Mesothelial cell of epicardium (in vitro differentiated cells): Measurements from ENCODE around the gene ADGRF3. TPM values are rescaled to one million over a fixed set of nuclear protein-coding genes. Genes with fewer than 3 reads are reported as not detected.
"Not testable (repeated sequence)": the region's sequence is repeated elsewhere in the genome, so short reads cannot be mapped to it uniquely, and the experiment has no call there.

Source experiments
- DNase-seq, 2 experiments: peaks; one replicate each; pipeline ENCODE4 v3.0.0; 2021; ENCODE audit warnings: low spot score in 2 of 2; ENCODE audit not compliant: unreplicated experiment in 2 of 2
- H3K27ac Mint-ChIP-seq: 2 replicates; pipeline ENCODE4 v1.8.0; 2021; ENCODE audit warnings: mixed read lengths
- H3K27me3 Mint-ChIP-seq: 2 replicates; pipeline ENCODE4 v1.8.0; 2021; ENCODE audit warnings: low read depth, mixed read lengths
- H3K36me3 Mint-ChIP-seq: 2 replicates; pipeline ENCODE4 v1.8.0; 2021; ENCODE audit warnings: mixed read lengths
- H3K4me1 Mint-ChIP-seq: 2 replicates; pipeline ENCODE4 v1.8.0; 2021; ENCODE audit warnings: mixed read lengths
- H3K4me3 Mint-ChIP-seq: 2 replicates; pipeline ENCODE4 v1.8.0; 2021; ENCODE audit warnings: mild to moderate bottlenecking, moderate library complexity, mixed read lengths
- H3K9me3 Mint-ChIP-seq: 2 replicates; pipeline ENCODE4 v1.8.0; 2021; ENCODE audit warnings: mixed read lengths
- CTCF ChIP-seq: fragments of 200-600 bp; sonication (generic); IDR thresholded peaks from one replicate; pipeline ENCODE4 v1.5.0; 2021; ENCODE audit warnings: antibody characterized with exemption; ENCODE audit not compliant: unreplicated experiment
- total RNA-seq: library from RNA; stranded (reverse); gene quantifications from 3 replicates; pipeline ENCODE4 v1.2.1, GENCODE V29; 2021

The ADGRF3 gene
- total RNA-seq, 1 donor from 2014 or later, result 0.83 TPM

DNA sequence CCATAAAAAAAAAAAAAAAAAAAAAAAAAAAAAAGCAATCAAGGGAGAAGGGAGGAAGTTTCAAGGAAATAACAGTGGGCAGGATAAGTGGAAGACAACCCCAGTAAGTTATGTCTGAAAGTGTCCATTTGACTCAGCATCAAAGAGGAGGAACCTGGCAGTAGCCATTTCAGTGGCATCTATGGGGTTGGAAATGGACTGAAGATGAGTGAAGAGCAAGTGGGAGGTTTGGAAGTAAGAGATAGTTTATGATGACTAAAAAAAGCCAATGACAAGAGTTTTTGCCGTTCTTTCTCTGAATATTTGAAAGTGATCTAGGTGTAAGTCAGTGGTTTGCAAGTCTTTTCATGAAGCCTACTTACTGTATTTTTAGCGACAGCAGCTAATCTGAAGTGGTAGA lies 9.9 kb downstream of the ADGRF3 start:
- no peak overlapping the region for H3K27ac Mint-ChIP-seq
- peaks cover 1% of the 10 kb centered on the region for H3K27me3 Mint-ChIP-seq
- no peak overlapping the region for H3K4me3 Mint-ChIP-seq
- no peak for TF ChIP-seq CTCF
- no peaks in the 10 kb centered on the region for H3K36me3 Mint-ChIP-seq
- no peaks in the 10 kb centered on the region for H3K9me3 Mint-ChIP-seq
- no peak for DNase-seq
- peaks cover 13% of the 10 kb centered on the region for H3K4me1 Mint-ChIP-seq

GRCh38 chr2:26335231-26335630 lies 11.4 kb downstream of the ADGRF3 start:
- TF ChIP-seq CTCF, result no peak
- Mint-ChIP-seq H3K9me3 (no peaks in the 10 kb centered on the region), H3K27ac (no peak overlapping the region), H3K27me3 (peaks cover 1% of the 10 kb centered on the region), H3K36me3 (no peaks in the 10 kb centered on the region), H3K4me1 (peaks cover 11% of the 10 kb centered on the region), H3K4me3 (no peak overlapping the region)
- DNase-seq, result no peak

- Mint-ChIP-seq H3K27me3 (peaks cover 1% of the 10 kb centered on the region), H3K36me3 (no peaks in the 10 kb centered on the region), H3K4me3 (no peak overlapping the region), H3K4me1 (peaks cover 9% of the 10 kb centered on the region), H3K27ac (no peak overlapping the region), H3K9me3 (no peaks in the 10 kb centered on the region)
- no peak for DNase-seq
- TF ChIP-seq CTCF, result no peak
These were observed 13.3 kb downstream of the ADGRF3 start for GRCh38 chr2:26333293-26333692.

DNA sequence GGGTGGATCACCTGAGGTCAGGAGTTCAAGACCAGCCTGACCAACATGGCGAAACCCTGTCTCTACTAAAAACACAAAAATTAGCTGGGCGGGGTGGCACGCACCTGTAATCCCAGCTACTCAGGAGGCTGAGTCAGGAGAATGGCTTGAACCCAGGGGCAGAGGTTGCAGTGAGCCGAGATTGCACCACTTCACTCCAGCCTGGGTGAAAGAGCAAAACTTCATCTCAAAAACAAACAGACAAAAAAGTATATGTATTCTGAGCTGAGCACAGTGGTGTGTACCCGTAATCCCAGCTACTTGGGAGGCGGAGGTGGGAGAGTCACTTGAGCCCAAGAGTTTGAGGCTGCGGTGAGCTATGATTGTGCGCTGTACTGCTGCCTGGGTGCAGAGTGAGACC lies 15.3 kb downstream of the ADGRF3 start:
- H3K36me3 Mint-ChIP-seq, H3K4me1 Mint-ChIP-seq, DNase-seq, H3K9me3 Mint-ChIP-seq, H3K4me3 Mint-ChIP-seq, H3K27ac Mint-ChIP-seq, H3K27me3 Mint-ChIP-seq: not testable (repeated sequence)

- no peak for TF ChIP-seq CTCF
- H3K27me3 Mint-ChIP-seq, result peaks cover 1% of the 10 kb centered on the region
- H3K27ac Mint-ChIP-seq, result no peak overlapping the region
- DNase-seq, result no peak
- no peaks in the 10 kb centered on the region for H3K36me3 Mint-ChIP-seq
- no peak overlapping the region for H3K4me3 Mint-ChIP-seq
- no peaks in the 10 kb centered on the region for H3K9me3 Mint-ChIP-seq
- peaks cover 6% of the 10 kb centered on the region for H3K4me1 Mint-ChIP-seq
These were observed 16.0 kb downstream of the ADGRF3 start for GRCh38 chr2:26330604-26331003.

- Mint-ChIP-seq H3K36me3 (no peaks in the 10 kb centered on the region), H3K4me1 (peaks cover 6% of the 10 kb centered on the region), H3K27me3 (peaks cover 1% of the 10 kb centered on the region), H3K4me3 (no peak overlapping the region), H3K27ac (no peak overlapping the region), H3K9me3 (no peaks in the 10 kb centered on the region)
- TF ChIP-seq CTCF, result peak; percentile 80
- peak; percentile 55 to 86 for DNase-seq
These were observed 16.5 kb downstream of the ADGRF3 start for GRCh38 chr2:26330114-26330549.

DNA sequence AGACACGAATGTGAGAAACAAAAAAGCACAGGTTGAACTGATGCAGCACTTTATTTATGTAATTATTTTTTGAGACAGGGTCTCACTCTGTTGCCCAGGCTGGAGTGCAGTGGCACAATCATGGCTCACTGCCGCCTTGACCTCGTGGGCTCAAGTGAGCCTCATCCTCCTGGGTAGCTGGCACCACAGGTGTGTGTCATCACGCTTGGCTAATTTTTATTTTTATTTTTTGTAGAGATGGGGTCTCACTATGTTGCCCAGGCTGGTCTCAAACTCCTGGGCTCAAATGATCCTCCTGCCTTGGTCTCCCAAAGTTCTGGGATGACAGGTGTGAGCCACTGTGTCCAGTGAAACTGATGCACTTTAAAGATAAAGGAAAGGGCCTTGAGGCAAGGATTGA lies 17.5 kb downstream of the ADGRF3 start:
- not testable (repeated sequence) for H3K27me3 Mint-ChIP-seq, H3K36me3 Mint-ChIP-seq, H3K27ac Mint-ChIP-seq, H3K9me3 Mint-ChIP-seq, H3K4me1 Mint-ChIP-seq, DNase-seq, H3K4me3 Mint-ChIP-seq
